Fibroblast of skin of back (primary cell): Measurements from ENCODE around the gene FTL. TPM values are rescaled to one million over a fixed set of nuclear protein-coding genes. Genes with fewer than 3 reads are reported as not detected.
"Not testable (repeated sequence)": the region's sequence is repeated elsewhere in the genome, so short reads cannot be mapped to it uniquely, and the experiment has no call there.

ENCODE experiments used
- DNase-seq: peaks from one replicate; pipeline ENCODE4 v3.0.0-alpha.2; 2013
- polyA plus RNA-seq, 2 experiments: library from polyadenylated mRNA; unstranded; fragments of 120-200 nt; gene quantifications; one replicate each; pipeline ENCODE4 v1.2.1, GENCODE V29; 2013; ENCODE audit not compliant: insufficient read length in 2 of 2

FTL gene
- polyA plus RNA-seq (2013, experiment 1 of 2; ENCODE audit: insufficient read length), result 1,952 TPM
- polyA plus RNA-seq (2013, experiment 2 of 2; ENCODE audit: insufficient read length), result 2,491 TPM

DNA sequence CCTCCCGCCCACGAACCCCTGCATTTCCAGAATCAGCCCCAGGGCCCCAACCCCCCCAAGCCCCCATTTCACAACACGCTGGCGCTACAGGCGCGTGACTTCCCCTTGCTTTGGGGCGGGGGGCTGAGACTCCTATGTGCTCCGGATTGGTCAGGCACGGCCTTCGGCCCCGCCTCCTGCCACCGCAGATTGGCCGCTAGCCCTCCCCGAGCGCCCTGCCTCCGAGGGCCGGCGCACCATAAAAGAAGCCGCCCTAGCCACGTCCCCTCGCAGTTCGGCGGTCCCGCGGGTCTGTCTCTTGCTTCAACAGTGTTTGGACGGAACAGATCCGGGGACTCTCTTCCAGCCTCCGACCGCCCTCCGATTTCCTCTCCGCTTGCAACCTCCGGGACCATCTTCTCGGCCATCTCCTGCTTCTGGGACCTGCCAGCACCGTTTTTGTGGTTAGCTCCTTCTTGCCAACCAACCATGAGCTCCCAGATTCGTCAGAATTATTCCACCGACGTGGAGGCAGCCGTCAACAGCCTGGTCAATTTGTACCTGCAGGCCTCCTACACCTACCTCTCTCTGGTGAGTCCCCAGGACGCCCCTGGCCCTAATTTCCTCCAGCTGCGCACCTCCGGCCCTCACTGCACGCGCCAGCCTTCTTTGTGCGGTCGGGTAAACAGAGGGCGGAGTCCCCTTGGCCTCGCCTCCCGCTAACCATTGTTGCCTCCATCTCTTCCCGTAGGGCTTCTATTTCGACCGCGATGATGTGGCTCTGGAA lies at the start of gene FTL:
Gene FTL (plus strand): TSS at position 270 of the 766 bp plus-strand sequence. CDS start 199 bp downstream, at position 469.
- peak; percentile 94 for DNase-seq

DNA sequence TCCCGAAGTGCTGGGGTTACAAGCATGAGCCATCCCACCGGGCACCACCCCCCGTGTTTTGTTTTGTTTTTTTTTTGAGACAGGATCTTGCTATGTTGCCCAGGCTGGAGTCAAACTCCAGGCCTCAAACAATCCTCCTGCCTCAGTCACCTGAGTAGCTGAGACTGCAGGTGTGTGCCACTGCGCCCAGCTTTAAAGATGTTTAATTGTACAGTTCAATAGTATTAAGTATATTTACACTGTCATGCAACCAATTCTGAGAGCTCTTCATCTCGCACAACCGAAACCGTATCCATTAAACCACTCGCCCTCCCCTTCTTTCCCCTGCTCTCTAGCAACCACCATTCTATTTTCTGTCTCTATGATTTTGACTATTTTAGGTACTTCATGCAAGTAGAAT lies 49.4 kb upstream of the FTL start:
- no peak for DNase-seq

DNA sequence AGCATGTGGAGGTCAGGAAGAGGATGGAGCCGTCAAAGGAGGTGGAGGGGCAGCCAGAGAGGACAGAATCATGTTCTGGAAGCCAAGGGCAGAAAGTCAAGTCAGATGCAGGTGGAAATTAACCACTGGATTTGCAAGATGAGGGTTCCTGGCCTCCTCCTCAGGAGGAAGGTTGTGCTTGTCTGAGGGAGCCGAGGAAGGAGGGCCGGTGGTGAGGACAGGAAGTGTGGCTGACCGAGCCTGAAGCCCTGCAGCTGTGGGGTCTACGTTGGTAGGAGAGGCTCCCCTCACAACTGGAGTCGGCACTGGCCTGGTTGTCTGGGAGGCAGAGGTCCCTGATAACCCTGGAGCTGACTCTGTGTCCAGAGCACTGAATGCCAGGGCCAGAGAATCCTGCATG lies 47.0 kb upstream of the FTL start:
- DNase-seq, result no peak

DNA sequence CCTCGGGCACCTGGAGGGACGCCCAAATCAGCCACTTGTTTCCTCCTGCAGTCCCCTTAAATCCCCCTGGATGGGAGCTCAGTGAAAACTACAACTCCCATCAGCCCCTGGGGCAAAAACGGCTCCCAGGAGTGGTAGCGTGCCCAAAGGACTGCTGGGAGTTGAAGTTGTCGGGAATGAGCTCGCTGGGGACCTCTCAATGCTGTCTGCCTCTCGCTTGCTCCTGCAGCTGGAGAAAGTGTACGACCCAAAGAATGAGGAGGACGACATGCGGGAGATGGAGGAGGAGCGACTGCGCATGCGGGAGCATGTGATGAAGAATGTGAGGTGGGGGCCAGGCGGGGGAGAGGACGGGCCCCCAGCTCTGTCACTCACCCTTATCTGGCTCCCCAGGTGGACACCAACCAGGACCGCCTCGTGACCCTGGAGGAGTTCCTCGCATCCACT lies 46.3 kb upstream of the FTL start:
- peak; percentile 19 for DNase-seq

DNA sequence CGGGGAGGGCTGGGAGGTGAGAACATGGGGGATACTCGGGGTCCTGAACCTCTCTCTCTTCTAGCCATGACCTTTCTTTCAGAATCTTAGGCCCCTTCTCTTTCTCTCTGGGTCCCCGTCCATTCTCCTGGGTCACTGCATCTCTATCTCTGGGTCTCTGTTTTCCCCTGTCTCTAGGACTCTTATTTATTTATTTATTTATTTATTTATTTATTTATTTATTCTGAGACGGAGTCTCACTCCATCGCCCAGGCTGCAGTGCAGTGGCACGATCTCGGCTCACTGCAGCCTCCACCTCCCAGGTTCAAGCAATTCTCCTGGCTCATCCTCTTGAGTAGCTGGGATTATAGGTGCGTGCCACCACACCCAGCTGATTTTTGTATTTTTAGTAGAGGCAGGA lies 45.8 kb upstream of the FTL start:
- DNase-seq, result not testable (repeated sequence)

DNA sequence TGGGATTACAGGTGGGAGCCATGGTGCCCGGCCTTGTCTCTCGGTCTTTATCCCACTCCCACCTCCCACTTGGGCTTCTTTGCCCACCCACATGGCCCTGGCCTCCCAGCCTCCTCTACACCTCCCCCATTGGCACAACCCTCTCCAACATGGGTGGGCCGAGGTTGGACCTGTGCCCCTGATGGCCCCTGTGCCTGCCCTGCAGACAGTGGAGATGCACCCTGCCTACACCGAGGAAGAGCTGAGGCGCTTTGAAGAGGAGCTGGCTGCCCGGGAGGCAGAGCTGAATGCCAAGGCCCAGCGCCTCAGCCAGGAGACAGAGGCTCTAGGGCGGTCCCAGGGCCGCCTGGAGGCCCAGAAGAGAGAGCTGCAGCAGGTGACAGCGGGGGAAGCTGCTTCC lies 44.2 kb upstream of the FTL start:
- no peak for DNase-seq

DNA sequence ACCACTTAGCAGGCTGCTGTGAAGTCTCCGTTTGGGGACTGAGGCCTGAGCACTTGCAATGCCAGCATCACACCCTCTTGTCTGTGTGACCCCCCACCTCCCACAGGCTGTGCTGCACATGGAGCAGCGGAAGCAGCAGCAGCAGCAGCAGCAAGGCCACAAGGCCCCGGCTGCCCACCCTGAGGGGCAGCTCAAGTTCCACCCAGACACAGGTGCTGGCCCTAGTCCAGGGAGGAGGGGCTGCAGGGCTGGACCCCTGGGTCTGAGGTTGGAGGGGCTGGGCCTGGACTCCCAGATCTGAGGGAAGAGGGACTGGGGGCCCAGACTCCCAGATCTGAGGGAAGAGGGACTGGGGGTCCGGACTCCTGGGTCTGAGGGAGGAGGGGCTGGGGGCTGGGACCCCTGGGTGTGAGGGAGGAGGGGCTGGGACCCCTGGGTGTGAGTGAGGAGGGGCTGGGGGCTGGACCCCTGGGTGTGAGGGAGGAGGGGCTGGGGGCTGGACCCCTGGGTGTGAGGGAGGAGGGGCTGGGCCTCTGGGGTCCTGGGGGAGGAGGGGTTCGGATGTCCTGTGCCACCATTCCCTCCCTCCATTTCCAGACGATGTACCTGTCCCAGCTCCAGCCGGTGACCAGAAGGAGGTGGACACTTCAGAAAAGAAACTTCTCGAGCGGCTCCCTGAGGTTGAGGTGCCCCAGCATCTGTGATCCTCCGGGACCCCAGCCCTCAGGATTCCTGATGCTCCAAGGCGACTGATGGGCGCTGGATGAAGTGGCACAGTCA lies 43.2 kb upstream of the FTL start:
- no peak for DNase-seq

DNA sequence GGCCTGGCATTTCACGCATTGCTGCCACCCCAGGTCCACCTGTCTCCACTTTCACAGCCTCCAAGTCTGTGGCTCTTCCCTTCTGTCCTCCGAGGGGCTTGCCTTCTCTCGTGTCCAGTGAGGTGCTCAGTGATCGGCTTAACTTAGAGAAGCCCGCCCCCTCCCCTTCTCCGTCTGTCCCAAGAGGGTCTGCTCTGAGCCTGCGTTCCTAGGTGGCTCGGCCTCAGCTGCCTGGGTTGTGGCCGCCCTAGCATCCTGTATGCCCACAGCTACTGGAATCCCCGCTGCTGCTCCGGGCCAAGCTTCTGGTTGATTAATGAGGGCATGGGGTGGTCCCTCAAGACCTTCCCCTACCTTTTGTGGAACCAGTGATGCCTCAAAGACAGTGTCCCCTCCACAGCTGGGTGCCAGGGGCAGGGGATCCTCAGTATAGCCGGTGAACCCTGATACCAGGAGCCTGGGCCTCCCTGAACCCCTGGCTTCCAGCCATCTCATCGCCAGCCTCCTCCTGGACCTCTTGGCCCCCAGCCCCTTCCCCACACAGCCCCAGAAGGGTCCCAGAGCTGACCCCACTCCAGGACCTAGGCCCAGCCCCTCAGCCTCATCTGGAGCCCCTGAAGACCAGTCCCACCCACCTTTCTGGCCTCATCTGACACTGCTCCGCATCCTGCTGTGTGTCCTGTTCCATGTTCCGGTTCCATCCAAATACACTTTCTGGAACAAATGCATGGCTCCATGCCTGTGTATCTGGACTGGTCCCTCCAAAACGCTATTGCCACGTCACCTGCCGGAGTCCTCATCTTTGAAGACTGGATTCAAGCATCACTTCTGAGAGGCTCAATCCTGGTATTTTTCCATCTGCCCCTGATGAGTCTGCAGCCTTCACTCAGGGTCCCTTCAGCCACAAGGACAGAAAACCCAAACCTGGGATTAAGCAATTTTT lies 42.3 kb upstream of the FTL start:
- no peak for DNase-seq

DNA sequence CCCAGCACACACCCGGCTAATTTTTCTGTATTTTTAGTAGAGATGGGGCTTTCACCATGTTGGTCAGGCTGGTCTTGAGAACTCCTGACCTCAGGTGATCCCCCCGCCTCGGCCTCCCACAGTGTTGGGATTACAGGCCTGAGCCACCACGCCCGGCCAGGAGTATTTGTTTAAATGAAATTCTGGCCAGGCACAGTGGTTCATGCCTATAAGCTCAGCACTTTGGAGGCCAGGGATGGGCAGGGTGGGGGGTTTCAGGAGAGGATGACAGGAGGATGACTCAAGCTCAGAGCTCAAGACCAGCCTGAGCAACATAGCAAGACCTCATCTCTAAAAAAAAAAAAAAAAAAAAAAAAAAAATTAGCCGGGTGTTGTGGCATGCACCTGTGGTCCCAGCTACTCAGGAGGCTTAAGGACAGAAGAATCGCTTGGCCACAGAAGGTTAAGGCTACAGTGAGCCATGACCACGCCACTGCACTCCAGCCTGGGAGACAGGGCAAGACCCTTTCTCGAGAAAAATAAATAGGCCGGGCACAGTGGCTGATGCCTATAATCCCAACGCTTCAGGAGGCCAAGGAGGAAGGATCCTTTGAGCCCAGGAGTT lies 39.8 kb upstream of the FTL start:
- DNase-seq, result peak; percentile 89

DNA sequence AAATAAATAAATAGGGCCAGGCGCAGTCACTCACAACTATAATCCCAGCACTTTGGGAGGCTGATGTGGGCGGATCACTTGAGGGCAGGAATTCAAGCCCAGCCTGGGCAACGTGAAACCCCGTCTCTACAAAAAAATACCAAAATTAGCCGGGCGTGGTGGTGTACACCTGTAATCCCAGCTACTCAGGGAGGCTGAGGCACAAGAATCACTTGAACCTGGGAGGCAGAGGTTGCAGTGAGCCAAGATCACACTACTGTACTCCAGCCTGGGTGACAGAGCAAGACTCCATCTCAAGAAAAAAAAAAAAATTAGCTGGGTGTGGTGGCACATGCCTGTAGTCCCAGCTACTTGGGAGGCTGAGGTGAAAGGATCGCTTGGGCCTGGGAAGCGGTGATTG lies 39.2 kb upstream of the FTL start:
- DNase-seq, result not testable (repeated sequence)

DNA sequence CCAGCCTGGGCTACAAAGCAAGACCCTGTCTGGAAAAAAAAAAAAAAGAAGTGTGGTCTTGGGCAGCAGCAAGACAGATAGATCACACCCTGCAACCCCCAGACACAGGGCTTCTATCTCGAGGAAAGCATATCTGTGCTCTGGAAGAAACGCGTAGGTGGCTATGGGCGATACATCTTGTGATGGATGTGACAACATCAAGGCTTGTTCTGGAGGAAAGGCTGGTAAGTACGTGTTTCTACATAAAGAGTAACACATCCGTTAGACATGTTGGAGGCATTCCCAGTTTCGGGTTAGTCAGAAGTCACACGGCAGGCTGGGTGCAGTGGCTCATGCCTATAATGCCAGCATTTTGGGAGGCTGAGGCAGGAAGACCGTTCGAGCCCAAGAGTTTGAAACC lies 38.2 kb upstream of the FTL start:
- DNase-seq, result peak; percentile 92

DNA sequence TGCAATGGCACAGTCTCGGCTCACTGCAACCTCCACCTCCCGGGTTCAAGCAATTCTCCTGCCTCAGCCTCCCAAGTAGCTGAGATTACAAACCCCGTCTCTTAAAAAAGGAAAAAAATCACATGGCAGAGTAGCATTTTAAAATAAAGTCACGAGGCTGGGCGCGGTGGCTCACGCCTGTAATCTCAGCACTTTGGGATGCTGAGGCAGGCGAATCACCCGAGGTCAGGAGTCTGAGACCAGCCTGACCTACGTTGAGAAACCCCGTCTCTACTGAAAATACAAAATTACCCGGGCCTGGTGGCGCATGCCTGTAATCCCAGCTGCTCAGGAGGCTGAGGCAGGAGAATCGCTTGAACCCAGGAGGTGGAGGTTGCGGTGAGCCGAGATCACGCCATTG lies 37.4 kb upstream of the FTL start:
- DNase-seq, result not testable (repeated sequence)

DNA sequence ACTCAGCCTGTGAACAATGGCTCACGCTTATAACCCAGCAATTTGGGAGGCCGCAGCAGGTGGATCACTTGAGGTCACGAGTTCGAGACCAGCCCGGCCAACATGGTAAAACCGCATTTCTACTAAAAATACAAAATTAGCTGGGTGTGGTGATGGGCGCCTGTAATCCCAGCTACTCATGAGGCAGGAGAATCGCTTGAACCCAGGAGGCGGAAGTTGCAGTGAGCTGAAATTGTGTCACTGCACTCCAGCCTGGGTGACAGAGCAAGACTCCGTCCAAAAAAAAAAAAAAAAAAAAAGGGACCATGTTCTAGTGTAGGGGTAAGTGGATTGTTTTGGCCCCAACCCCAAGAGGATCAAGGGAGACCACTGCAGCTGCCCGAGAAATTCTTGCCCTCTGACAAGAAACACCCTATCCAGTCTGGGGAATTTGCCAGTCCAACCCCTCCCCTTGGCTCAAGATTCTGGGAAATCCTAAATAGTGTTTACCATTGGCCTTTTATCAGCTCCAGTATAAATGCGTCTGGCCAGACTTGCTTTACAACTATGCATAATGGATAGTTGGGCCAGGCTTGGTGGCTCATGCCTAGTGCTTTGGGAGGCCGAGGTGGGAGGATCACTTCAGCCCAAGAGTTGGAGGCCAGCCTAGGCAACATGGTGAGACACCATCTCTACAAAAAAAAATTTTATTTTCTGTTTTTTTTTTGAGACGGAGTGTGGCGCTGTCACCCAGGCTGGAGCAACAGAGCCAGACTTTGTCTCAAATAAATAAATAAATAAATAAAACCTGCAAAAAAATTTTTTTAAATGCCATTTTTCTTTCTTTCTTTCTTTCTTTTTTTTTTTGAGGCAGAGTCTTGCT lies 36.7 kb upstream of the FTL start:
- DNase-seq, result no peak

DNA sequence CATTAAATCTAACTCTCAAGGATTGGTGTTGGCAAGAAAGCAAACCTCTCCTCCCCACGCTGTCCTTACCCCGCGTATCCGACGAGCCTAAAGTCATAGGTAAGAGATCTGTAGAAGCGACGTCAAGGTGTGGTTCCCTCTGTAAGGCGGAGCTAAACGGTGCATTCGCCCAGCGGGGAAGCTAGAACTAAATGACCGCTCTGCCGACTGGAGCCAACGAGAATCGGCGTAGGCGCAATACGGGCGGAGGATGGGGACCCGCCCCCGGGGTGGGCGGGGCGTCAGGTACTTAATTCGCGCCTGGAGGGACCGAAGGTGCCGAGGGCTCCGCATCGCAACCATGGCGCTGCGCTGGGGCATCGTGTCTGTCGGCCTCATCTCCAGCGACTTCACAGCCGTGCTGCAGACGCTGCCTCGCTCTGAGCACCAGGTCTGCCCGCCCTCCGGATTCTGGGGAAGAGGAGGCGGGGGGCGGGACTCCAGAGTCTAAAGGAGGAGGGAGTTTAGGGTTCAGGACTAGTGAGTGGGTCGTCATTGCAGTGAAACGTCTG lies 31.7 kb upstream of the FTL start, which contains the start of gene DHDH:
Gene DHDH (plus strand): TSS at position 318 of the 551 bp plus-strand sequence. CDS start 23 bp downstream, at position 341.
- DNase-seq, result peak; percentile 41

DNA sequence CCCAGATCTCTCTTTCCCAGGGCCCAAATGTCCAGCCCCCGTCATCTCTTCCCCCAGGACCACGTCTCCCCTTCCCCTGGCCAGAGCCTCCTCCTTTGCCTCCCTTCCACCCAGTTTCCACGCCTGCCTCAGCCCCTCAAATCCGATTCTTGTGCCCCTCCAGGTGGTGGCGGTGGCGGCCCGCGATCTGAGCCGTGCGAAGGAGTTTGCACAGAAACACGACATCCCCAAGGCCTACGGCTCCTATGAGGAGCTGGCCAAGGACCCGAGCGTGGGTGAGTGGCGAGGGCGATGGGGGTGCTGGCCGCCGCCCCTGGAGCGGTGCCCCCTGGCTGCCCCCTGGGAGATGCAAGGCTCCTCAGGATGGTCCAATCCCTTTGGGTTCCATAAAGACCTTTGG lies 30.3 kb upstream of the FTL start:
- no peak for DNase-seq

DNA sequence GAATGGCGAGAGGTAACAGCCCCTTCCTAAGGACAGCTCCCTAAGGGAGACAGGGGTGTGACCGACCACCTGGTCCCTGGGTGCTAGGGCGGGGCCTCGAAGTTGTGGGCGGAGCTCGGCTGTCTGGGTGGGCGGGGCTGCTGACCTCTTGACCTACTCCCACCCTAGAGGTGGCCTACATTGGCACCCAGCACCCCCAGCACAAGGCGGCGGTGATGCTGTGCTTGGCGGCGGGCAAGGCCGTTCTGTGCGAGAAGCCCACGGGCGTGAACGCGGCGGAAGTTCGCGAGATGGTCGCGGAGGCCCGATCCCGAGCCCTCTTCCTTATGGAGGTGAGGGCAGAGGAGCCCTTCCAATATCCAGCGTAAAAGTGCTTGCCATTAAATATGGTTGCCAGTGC lies 29.2 kb upstream of the FTL start:
- no peak for DNase-seq

DNA sequence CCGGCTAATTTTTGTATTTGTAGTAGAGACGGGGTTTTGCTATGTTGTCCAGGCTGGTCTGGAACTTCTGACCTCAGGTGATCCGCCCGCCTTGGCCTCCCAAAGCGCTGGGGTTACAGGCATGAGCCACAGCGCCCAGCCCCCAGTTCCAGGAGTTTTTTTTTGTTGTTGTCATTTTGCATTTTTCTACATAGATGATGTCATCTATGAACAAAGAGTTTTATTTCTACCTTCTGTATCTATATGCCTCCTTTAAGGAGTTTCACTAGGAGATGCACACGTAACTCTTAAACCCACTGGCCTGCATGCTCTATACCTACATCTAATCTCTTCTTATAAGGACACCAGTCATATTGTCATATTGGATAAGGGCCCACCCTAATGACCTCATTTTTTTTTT lies 26.9 kb upstream of the FTL start:
- no peak for DNase-seq

DNA sequence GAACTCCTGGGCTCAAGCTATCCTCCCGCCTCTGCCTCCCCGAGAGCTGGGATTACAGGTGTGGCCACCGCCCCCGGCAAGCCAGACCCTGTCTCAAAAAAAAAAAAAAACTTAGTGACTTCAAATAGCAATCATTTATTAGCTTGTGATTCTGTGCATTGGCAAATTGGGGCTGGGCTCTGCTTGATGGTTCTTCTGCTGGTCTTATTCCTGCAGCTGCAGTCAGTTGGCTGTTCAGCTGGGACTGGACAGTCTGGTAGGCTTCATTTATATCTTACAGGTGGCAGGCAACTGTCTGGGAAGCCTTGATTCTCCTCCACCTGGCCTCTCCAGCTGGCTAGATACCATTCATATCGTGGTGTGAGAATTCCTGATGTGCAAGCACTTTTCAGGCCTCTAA lies 24.2 kb upstream of the FTL start:
- DNase-seq, result no peak

DNA sequence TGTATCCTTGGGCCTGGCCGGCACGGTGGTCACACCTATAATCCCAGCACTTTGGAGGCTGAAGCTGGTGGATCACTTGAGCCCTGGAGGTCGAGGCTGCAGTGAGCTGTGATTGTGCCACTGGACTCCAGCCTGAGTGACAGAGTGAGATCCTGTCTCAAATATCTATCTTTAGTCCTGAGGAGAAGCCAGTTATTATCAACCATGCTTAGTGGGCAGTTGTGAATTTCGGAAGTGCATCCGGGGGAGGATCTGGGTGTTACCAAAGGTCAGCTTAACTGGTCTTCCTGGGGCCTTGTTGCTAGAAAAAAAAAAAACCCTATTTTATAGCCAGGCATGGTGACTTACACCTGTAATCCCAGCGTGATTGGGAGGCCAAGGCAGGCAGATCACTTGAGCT lies 22.0 kb upstream of the FTL start:
- DNase-seq, result no peak

DNA sequence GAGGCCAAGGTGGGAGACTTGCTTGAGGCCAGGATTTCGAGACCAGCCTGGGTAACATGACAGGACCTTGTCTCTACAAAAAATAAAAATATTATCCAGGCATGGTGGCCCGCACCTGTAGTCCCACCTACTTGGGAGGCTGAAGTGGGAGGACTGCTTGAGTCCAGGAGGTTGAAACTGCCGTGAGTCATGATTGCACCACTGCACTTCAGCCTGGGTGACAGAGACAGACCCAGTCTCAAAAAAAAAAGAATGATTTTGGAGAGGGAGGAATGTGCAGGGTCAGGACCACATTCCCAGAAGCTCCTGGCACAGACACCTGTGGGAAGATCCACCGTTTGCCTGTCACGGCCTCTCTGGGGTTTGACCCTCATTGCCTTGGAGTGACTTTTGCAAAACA lies 19.7 kb upstream of the FTL start:
- DNase-seq, result no peak

DNA sequence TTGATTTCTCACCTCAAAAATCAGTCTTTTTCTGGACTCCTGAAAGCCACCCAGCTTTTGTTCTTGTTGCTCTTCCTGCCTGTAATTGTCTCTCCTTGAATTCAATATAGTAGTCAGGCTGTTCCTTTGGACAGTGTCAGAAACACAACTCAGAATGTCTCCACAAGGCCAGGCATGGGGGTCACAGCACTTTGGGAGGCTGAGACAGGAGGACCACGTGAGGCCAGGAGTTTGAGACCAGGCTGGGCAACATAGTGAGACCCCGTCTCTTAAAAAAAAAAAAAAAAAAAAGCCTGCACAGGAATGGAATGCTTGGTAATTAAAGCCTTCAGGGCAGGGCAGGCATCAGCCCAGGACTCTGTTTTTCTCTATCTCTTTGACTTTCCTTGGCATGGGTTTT lies 19.3 kb upstream of the FTL start:
- no peak for DNase-seq
